ENCODE data around the gene RAB26.
"Not testable (repeated sequence)": the region's sequence is repeated elsewhere in the genome, so short reads cannot be mapped to it uniquely, and the experiment has no call there.

RAB26 gene

GRCh38 chr16:2200313-2200712, 51.9 kb downstream of the RAB26 start:
- TF ChIP-seq GATA1 (IDR thresholded peaks at IDR 0.05; ENCODE audit: low read depth, low read length): no peak
- no peak for TF ChIP-seq POLR2A (IDR thresholded peaks at IDR 0.05; ENCODE audit: low read length)
- DNase-seq: no peak

- not testable (repeated sequence) for DNase-seq
Observed at GRCh38 chr16:2203119-2203688, 54.8 kb downstream of the RAB26 start.
